Measurements from ENCODE around the gene OPCML. TPM values are rescaled to one million over a fixed set of nuclear protein-coding genes. Genes with fewer than 3 reads are reported as not detected.

Gene OPCML
- total RNA-seq, 1 experiment from 2014 or later: 0.94 TPM

GRCh38 chr11:132941761-132942160, 590.5 kb downstream of the OPCML start:
- H3K36me3 Mint-ChIP-seq (ENCODE audit: insufficient read depth in 1 of 3, low read depth in 3 of 3): no peaks in the 10 kb centered on the region
- H3K4me3 Mint-ChIP-seq: 0 out of 5 replicates have a peak overlapping the region, but pooled peaks of 1 of the 2 experiments have one; percentile 90

More at GRCh38 chr11:132941761-132942160, 590.5 kb downstream of the OPCML start:
- Histone ChIP-seq H3K18ac (ENCODE audit: insufficient read length, low read depth, low read length) (no peak overlapping the region), H4K91ac (ENCODE audit: insufficient read length, low read depth, low read length) (no peak overlapping the region), H3K4me2 (ENCODE audit: insufficient read depth, insufficient read length, low read length) (no peak overlapping the region), H3K9me3 (ENCODE audit: control insufficient read depth, low read depth, low read length) (no peaks in the 10 kb centered on the region), H2BK120ac (ENCODE audit: low read depth, low read length, poor library complexity, severe bottlenecking) (no peak overlapping the region), H3K27ac (ENCODE audit: insufficient read length, low read depth, low read length) (no peak overlapping the region), H3T11ph (ENCODE audit: low read length) (no peak overlapping the region), H3K23ac (ENCODE audit: insufficient read length, low read depth, low read length) (no peak overlapping the region), H2BK12ac (ENCODE audit: insufficient read length, low read depth, low read length) (no peak overlapping the region), H3K79me1 (ENCODE audit: insufficient read depth, low read depth, low read length, poor library complexity, severe bottlenecking) (no peaks in the 10 kb centered on the region), H3K4me1 (ENCODE audit: insufficient read depth, low read length) (no peaks in the 10 kb centered on the region), H3K9ac (ENCODE audit: extremely low read depth, insufficient read length, low read length) (no peak overlapping the region), H4K20me1 (ENCODE audit: control insufficient read depth, insufficient read depth, insufficient read length) (no peaks in the 10 kb centered on the region), H2AFZ (ENCODE audit: low read length) (no peak overlapping the region), H3K79me2 (ENCODE audit: insufficient read depth, low read length) (no peaks in the 10 kb centered on the region), H2AK5ac (ENCODE audit: insufficient read length, low read length) (no peak overlapping the region), H3K14ac (ENCODE audit: insufficient read depth, low read length) (no peak overlapping the region), H2BK20ac (ENCODE audit: low read depth, low read length, poor library complexity, severe bottlenecking) (no peak overlapping the region), H4K5ac (ENCODE audit: insufficient read length, low read depth, low read length) (no peak overlapping the region), H3K56ac (ENCODE audit: insufficient read length, low read depth, low read length) (no peak overlapping the region), H2BK15ac (ENCODE audit: low read depth, low read length) (no peak overlapping the region), H3K4ac (ENCODE audit: low read depth, low read length) (no peak overlapping the region), H3K27me3 (ENCODE audit: insufficient read depth, low read length) (peaks cover 2% of the 10 kb centered on the region; the same call in 1 of the 2 replicates), H3K23me2 (ENCODE audit: insufficient read length, low read depth, low read length, poor library complexity, severe bottlenecking) (peaks cover 15% of the 10 kb centered on the region), H4K8ac (replicated peaks; ENCODE audit: insufficient read length, low read depth, low read length) (no peak overlapping the region), H2BK5ac (ENCODE audit: insufficient read length, low read length) (no peak overlapping the region)
- no peak for TF ChIP-seq CTCF (conservative IDR thresholded peaks at IDR 0.05)
- no peaks in the 10 kb centered on the region; a peak in 1 of 5 replicates for H3K9me3 Mint-ChIP-seq
- peaks cover 52% of the 10 kb centered on the region for H3K27me3 Mint-ChIP-seq (ENCODE audit: low read depth)
- H3K27ac Mint-ChIP-seq: no peak overlapping the region
- no CpG with 5 or more reads among the region's 3 CpGs for WGBS (ENCODE audit: extremely low coverage, insufficient read length, low lambda C conversion rate)
- H3K4me1 Mint-ChIP-seq: peaks cover 23% of the 10 kb centered on the region in 2 experiments
- DNase-seq: no peak

Data from H9 (cell line).